GM12873 (cell line): Measurements from ENCODE around the gene LGALS7B.

Experiments used
- CTCF ChIP-seq: IDR thresholded peaks from 2 replicates; pipeline ENCODE4 v1.5.1; 2012; ENCODE audit warnings: low read depth, mild to moderate bottlenecking, moderate library complexity, low read length, control low read depth; ENCODE audit not compliant: insufficient read depth; ENCODE audit errors: missing control alignments

Gene LGALS7B

GRCh38 chr19:38788478-38789243 is at the start of gene LGALS7B:
LGALS7B (plus strand) TSS chr19:38789200; CDS start chr19:38789227, 27 bp downstream.
- no peak for TF ChIP-seq CTCF

- no peak for TF ChIP-seq CTCF
Measured at GRCh38 chr19:38739440-38740256, 49.4 kb upstream of the LGALS7B start.

GRCh38 chr19:38740257-38740592 is 48.8 kb upstream of the LGALS7B start:
- no peak for TF ChIP-seq CTCF

- TF ChIP-seq CTCF = no peak
Measured at GRCh38 chr19:38740932-38741331, 48.1 kb upstream of the LGALS7B start.

DNA sequence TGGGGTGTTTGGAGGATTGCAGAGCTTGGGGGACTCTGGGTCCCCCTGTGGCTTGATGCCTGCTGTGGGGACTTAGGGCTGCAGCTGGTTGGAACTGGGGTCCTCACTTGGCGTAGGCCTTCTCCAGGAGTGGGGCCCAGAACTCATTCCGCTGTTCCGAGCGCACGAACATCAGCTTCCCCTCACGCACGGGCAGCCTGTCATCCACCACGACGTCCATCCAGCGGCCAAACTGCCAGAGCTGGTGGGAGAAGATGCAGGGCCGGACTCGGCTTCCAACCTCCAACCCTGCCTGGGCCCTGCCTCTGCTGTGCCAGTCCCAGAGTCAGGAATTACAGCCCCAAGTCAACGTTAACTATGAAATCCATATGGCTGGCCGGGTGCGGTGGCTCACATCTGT is 47.3 kb upstream of the LGALS7B start:
- TF ChIP-seq CTCF = no peak

DNA sequence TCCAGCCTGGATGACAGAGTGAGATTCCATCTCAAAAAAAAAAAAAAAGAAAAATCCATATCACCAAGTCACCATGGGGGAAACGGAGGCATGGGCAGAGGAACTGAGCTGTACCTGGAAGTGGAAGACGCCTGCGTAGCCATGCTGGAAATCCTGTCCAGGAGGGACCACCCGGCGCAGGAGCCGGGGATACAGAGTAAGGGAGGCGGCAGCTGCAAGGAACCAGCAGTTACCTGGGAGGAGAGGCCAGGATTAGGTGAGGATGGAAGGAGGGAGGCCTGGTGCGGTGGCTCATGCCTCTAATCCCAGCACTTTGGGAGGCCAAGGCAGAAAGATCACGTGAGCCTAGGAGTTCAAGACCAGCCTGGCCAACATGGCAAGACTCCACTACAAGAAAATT is 46.7 kb upstream of the LGALS7B start:
- no peak for TF ChIP-seq CTCF

- TF ChIP-seq CTCF = no peak
Measured at GRCh38 chr19:38742906-38743305, 46.1 kb upstream of the LGALS7B start.
